KOPT-K1 (cell line): ENCODE measurements around the gene NKTR.

ENCODE experiments used
- H3K27ac ChIP-seq: fragments of 200-600 bp; sonication (generic); 2 replicates; pipeline ENCODE4 v1.5.1; 2016; ENCODE audit warnings: antibody characterized with exemption, mild to moderate bottlenecking, low read depth, low read length; ENCODE audit not compliant: poor library complexity, severe bottlenecking
- H3K36me3 ChIP-seq: fragments of 200-600 bp; sonication (generic); 2 replicates; pipeline ENCODE4 v1.5.1; 2017; ENCODE audit warnings: antibody characterized with exemption, mild to moderate bottlenecking, low read length, moderate library complexity; ENCODE audit not compliant: insufficient read depth
- H3K9me3 ChIP-seq: fragments of 200-600 bp; sonication (generic); 2 replicates; pipeline ENCODE4 v1.5.1; 2017; ENCODE audit warnings: antibody characterized with exemption, low read length, mild to moderate bottlenecking; ENCODE audit not compliant: insufficient read depth, poor library complexity, severe bottlenecking

Gene NKTR

DNA sequence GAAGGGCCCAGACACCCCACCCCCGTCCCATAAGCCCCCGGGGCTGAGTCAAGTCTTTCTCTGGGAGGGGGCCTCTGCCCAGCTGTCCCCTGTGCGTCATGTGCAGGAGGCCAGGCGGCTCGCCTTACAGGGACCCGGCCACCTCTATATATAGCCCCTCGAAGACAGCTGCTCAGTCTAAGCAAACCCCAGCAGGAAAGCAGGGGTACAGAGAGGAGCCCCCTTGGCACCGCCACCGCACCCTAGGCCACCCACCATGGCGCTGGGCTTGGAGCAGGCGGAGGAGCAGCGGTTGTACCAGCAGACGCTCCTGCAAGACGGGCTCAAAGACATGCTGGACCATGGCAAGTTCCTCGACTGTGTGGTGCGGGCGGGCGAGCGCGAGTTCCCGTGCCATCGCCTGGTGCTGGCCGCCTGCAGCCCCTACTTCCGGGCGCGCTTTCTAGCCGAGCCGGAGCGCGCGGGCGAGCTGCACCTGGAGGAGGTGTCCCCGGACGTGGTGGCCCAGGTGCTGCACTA, 84.9 kb downstream of the NKTR start, which contains the start of gene KLHL40:
Gene KLHL40 (plus strand): TSS at position 175 of the 519 bp plus-strand sequence. CDS start 82 bp downstream, at position 257.
- H3K9me3 ChIP-seq: no peaks in the 10 kb centered on the region
- no peaks in the 10 kb centered on the region for H3K36me3 ChIP-seq
- H3K27ac ChIP-seq: no peak within 1 kb of the TSS

DNA sequence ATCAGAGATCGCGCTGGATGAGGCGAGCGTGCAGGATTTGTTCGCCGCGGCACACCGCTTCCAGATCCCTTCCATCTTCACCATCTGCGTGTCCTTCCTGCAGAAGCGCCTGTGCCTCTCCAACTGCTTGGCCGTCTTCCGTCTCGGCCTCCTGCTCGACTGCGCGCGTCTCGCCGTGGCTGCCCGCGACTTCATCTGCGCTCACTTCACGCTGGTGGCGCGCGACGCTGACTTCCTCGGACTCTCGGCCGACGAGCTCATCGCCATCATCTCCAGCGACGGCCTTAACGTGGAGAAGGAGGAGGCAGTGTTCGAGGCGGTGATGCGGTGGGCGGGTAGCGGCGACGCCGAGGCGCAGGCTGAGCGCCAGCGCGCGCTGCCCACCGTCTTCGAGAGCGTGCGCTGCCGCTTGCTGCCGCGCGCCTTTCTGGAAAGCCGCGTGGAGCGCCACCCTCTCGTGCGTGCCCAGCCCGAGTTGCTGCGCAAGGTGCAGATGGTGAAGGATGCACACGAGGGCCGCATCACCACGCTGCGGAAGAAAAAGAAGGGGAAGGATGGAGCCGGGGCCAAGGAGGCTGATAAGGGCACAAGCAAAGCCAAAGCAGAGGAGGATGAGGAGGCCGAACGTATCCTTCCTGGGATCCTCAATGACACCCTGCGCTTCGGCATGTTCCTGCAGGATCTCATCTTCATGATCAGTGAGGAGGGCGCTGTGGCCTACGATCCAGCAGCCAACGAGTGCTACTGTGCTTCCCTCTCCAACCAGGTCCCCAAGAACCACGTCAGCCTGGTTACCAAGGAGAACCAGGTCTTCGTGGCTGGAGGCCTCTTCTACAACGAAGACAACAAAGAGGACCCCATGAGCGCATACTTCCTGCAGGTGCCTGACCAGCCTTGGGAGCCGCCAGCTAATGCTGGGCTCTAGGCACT, 85.7 kb downstream of the NKTR start:
- Histone ChIP-seq H3K36me3 (no peaks in the 10 kb centered on the region), H3K27ac (no peak overlapping the region), H3K9me3 (no peaks in the 10 kb centered on the region)

DNA sequence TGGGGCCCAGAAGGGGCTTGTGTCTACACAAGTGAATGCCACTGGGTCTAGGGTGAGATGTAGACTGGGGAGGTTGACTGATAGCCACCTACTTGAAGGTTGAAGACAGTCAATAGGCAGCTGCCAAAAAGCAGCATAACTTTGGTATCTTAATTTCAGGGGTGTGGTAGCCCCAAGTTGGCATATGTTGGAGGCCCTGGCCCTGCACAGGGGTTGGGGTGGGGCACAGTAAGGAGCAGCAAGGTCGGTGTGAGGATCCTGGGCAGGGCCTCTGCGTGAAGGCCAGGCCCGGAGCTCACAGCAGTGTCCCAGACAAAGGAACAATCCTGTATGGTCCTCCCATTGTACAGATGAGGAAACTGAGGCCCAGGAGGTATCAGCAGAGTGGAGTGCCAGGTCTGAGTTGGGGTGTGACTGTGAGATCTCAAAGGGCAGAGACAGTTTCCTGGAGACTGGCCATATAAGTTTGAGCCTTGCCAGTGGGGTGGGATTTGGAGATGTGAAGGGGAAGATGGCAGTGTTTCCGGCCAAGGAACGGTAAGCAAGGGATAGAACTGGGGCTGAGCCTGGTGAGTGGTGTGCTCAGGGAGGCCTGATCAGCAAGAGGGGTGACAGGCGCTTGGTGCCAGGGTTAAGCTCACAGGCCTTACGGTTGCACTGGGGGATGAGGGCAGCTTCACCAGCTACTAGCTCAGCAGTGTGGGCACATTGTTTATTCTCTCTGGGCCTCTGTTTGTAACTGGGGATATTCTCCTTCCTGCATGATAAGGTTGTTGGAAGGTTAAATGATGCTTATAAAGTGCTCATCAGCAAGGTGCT, 86.6 kb downstream of the NKTR start:
- no peaks in the 10 kb centered on the region for H3K9me3 ChIP-seq
- no peaks in the 10 kb centered on the region for H3K36me3 ChIP-seq
- no peak overlapping the region for H3K27ac ChIP-seq

DNA sequence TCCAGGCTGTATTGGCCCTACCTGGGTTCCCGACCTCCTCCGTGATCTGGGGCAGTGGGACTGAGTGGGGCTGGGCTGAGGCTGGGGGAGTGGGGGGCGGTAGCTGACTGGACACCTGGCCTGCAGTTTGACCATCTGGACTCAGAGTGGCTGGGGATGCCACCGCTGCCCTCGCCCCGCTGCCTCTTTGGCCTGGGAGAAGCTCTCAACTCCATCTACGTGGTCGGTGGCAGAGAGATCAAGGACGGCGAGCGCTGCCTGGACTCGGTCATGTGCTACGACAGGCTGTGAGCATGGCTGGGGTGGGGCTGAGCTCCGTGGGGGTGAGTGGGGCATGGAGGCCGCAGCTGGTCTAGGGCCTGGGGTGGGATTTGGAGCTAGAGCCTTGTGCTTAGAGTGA, 87.5 kb downstream of the NKTR start:
- Histone ChIP-seq H3K9me3 (no peaks in the 10 kb centered on the region), H3K36me3 (no peaks in the 10 kb centered on the region), H3K27ac (no peak overlapping the region)

DNA sequence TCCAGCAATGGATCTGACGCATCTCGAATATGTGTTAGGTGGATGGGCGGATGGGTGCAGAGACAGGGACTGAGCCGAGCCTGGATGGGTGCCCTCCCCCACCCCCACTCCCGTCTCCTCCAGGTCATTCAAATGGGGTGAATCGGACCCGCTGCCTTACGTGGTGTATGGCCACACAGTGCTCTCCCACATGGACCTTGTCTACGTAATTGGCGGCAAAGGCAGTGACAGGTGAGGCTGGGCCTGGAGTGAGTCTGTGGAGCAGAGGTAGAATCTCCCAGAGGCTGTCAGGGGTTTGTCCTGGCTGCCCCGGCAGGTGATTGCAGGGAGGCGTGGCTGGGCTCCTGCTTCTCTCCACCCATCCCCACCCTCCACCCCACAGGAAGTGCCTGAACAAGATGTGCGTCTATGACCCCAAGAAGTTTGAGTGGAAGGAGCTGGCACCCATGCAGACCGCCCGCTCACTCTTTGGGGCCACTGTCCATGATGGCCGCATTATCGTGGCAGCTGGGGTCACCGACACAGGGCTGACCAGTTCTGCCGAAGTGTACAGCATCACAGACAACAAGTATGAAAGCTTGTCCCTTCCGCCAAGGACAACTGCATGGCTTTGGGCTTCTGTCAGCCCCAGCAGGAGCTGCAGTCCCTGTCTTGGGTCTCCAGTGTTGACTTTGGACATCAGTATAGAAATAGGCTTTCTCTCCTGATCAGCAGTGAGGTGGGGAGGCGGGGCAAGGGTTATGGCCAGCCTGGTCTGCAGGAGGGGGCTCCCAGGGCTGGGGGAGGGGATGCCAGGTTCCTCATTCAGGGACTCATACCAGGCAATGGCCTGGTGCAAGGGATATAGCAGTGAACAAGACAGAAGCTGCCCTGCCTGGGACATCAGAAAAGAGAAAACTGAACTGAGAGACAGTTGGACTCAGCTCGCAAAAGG, 88.3 kb downstream of the NKTR start:
- H3K9me3 ChIP-seq: no peaks in the 10 kb centered on the region
- no peak overlapping the region for H3K27ac ChIP-seq
- H3K36me3 ChIP-seq: no peaks in the 10 kb centered on the region

DNA sequence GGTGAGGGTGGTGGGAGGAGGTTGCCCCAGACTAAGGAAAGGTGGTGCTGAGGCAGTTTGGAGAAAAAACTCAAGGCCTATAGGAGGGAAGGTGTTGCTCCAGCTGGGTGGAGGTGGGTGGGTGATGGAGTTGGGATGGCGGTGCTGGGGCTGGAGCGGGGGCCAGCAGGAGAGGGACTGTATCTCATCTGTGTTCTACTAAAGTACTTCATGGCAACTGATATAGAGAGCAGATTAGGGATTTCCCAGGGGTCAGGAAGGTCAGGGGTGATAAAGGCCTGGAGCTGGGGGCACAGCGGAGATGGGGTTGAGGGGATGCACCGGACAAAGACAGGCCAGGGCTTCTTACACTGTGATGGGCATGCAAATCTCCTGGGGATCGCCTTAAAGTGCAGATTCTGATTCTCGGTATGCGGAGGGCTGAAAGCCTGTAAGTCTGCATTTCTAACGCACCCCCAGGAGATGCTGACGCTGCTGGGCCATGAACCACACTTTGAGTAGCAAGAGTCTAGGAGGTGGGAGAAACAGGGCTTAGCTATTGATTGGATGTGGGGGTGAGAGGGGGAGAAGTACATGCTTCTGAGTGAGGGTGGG, 89.0 kb downstream of the NKTR start:
- H3K27ac ChIP-seq: no peak overlapping the region
- no peaks in the 10 kb centered on the region for H3K36me3 ChIP-seq
- no peaks in the 10 kb centered on the region for H3K9me3 ChIP-seq

DNA sequence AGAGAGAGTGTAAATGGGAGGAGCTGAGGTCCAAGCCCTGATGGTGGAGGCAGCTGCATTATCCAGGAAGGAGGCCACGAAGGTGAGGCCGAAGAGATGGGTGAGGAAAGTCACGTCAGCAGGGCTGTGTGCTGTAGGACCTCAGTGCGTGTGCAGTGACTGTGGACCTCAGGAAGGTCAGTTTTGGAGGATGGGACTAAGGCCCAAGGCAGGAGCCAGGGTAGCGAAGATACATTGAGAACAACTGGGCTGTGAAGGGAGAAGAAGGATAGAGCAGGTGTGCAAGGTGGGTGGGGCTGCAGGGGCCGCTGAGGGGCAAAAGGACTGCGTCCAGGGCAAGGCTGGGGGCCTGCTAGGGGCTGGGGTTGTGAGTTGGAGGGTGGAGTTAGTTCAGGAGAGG, 89.7 kb downstream of the NKTR start:
- Histone ChIP-seq H3K9me3 (no peaks in the 10 kb centered on the region), H3K27ac (no peak overlapping the region), H3K36me3 (no peaks in the 10 kb centered on the region)

DNA sequence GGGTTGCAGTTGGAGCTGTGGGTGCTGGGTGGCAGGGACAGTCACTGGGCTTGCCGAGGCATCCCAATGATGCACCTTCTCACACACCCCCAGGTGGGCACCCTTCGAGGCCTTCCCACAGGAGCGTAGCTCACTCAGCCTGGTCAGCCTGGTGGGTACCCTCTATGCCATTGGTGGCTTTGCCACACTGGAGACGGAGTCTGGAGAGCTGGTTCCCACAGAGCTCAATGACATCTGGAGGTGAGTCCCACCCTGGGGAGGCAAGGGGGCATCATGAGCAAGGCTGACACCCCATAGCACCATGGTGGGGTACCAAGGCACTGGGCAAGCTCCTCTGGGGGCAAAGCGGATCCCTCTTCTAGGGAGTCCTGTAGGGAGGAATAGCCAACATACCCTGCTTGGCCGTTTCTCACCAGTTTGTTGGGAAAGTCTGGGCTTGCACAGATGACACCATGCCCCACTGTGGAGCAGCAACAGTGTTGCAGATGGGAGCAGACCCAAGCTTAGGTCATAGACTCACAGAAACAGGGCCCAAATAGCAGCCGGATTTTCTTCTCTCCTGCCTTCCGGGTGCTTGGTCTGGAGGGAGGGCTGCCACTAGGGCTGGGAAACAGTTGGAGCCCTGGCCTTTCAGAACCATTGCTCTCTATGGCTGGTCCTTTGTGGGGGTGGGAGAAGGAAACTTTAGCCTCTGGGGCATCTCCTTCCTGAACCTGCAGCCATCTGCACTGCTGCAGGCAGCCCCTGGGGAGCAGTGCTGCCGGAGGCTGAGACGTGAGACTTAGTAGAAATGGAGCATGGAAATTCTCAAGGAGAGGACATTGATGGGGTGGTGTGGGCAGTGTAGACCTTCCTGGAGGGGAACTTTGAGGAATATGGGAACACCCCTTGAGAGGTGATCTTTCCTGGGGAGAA, 90.5 kb downstream of the NKTR start:
- no peaks in the 10 kb centered on the region for H3K9me3 ChIP-seq
- no peak overlapping the region for H3K27ac ChIP-seq
- H3K36me3 ChIP-seq: no peaks in the 10 kb centered on the region

DNA sequence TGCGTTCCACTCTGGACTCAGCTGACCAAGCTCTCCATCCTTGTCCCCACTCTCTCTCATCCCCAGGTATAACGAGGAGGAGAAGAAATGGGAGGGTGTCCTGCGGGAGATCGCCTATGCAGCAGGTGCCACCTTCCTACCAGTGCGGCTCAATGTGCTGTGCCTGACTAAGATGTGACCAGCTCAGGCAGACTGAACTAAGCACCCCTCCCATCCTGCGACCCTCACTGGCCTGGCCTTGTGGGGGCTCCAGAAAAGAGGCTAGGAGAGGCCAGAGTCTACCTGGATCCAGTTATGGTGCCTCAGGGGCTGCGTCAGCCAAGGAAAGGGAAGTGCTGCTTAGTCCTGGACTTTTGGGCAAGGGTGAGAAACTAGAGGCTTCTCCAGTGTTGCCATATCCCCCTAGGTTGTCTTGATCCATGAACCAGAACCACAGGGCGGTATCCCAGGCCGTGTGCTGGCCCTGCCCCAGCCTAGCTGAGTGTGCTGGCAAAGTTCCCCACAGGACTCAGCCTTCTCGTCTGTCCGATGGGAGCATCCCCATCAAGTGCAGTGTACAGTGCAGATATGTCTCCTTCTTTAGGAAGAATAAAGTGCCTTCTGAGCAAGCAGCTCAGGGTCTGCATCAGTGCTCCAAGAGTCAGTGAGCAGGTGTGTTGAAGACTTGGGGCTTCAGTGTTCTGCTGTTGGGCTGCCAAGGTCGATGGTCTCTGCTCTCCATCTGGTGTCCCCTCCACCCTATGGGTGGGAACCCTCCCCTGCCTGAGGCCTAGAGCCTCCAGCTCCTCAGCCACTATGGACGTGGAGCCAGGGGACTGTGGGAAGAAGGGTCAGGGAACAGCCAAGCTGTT, 91.6 kb downstream of the NKTR start:
- Histone ChIP-seq H3K36me3 (no peaks in the 10 kb centered on the region), H3K9me3 (no peaks in the 10 kb centered on the region), H3K27ac (no peak overlapping the region)

DNA sequence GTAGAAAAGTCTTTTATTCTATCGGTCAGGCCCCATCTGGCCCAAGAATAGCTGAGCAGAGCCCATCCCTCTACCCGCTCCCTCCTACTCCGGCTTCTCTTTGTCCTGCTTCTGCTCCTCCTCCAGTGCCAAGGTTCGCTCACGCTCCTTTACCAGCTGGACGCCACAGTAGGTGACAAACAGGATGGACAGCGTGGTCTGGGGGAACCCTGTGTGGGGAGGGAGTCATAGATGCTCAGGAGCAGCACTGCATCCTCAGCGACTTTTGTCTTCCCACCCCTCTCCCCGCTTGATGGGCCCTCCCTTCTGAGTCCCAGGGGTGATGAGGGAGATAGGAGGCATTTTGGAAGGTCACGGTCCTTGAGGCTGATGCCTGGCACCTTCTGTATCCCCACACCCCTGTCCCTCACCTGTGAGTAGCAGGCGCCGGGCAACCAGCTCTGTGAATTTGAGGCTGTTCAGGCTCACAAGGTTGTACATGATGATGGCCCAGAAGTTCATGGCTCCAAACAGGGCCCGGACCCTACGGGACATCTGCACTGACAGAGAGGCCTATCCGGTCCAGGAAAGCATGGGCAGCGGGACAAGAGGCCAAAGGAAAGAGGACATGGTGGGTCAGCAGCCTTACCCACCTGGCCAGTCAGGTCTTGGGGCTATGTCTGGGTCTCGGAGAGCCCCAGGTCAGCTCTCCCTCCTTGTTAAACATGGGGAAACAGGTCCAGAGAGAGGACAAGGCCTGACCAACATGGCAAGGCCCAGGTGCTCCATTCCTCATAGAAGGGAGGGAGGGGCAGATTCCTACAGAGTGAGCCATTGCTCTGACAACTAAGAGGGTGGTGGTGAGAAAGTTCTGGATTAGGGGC, 92.4 kb downstream of the NKTR start:
- Histone ChIP-seq H3K27ac (no peak overlapping the region), H3K9me3 (no peaks in the 10 kb centered on the region), H3K36me3 (no peaks in the 10 kb centered on the region)

DNA sequence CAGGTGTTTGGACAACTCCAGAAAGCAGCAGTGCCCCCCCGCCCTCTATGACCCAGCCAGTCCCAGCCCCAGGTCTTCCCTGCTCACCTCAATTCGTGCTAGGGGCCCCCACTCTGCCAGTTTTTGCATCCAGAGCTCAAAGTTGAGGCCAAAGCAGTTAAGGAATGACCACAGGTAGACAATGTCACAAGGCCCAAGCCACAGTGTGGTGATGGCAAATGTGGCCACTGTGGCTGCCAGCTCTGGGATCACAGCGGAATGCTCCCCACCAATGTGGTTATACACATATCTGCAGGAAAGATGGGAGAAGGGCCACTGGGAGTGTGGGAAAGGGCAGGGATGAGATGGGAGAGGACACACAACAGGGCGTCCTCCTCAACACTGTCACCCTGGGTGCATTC, 93.0 kb downstream of the NKTR start:
- H3K36me3 ChIP-seq: no peaks in the 10 kb centered on the region
- H3K27ac ChIP-seq: no peak overlapping the region
- no peaks in the 10 kb centered on the region for H3K9me3 ChIP-seq

DNA sequence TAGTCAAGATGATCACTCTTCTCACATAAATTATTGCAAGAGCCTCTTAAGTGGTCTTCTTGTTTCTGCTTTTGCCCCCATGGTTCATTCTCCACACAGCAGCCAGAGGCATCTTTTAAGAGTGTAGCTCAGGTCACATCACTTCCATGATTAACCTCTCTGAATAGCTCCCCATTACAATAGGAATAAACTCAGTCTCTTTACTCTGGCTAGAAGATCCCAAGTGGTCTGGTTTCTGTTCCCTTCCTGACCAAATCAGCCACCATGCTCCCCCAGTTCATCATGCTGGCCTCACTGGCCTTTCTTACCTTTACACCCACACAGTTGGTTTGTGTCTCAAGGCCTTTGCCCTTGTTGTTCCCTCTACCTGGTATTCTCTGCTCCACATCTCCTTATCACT, 93.9 kb downstream of the NKTR start:
- Histone ChIP-seq H3K9me3 (no peaks in the 10 kb centered on the region), H3K27ac (no peak overlapping the region), H3K36me3 (no peaks in the 10 kb centered on the region)
